SK-N-SH treated with all-trans-retinoic acid at 6 μM for 48 hours (cell line): Measurements from ENCODE around the gene SSX2IP.

ENCODE experiments used
- ATAC-seq: fragments of 200-7000 bp; cut with Tn5 transposase; 3 replicates; pipeline ENCODE4 v1.9.1; 2020; ENCODE audit warnings: mild to moderate bottlenecking, moderate library complexity
- BACH2 ChIP-seq: fragments of 250-450 bp; sonication (Bioruptor Pico); IDR thresholded peaks from 2 replicates; pipeline ENCODE4 v1.9.0; 2021; ENCODE audit warnings: mild to moderate bottlenecking, borderline replicate concordance
- CSDC2 ChIP-seq: fragments of 250-450 bp; sonication (Bioruptor Pico); IDR thresholded peaks from 2 replicates; pipeline ENCODE4 v1.5.0; 2020; ENCODE audit warnings: mild to moderate bottlenecking, moderate library complexity
- ESRRG ChIP-seq: fragments of 250-450 bp; sonication (Bioruptor Pico); IDR thresholded peaks from 2 replicates; pipeline ENCODE4 v1.6.1; 2021; ENCODE audit warnings: mild to moderate bottlenecking
- GLIS3 ChIP-seq: fragments of 250-450 bp; sonication (Bioruptor Pico); IDR thresholded peaks from 2 replicates; pipeline ENCODE4 v1.5.0; 2020; ENCODE audit warnings: mild to moderate bottlenecking, moderate library complexity
- ISL1 ChIP-seq: fragments of 250-450 bp; sonication (Bioruptor Pico); IDR thresholded peaks from 2 replicates; pipeline ENCODE4 v2.1.2; 2022; ENCODE audit warnings: mild to moderate bottlenecking, moderate library complexity
- OSR1 ChIP-seq: fragments of 250-450 bp; sonication (Bioruptor Pico); IDR thresholded peaks from 2 replicates; pipeline ENCODE4 v1.8.0; 2022; ENCODE audit warnings: moderate library complexity, mild to moderate bottlenecking, inconsistent platforms
- PPARA ChIP-seq: fragments of 250-450 bp; sonication (Bioruptor Pico); IDR thresholded peaks from 2 replicates; pipeline ENCODE4 v1.5.0; 2020; ENCODE audit warnings: mild to moderate bottlenecking, borderline replicate concordance
- RARB ChIP-seq: fragments of 250-450 bp; sonication (Bioruptor Pico); IDR thresholded peaks from 2 replicates; pipeline ENCODE4 v1.8.0; 2021; ENCODE audit warnings: mild to moderate bottlenecking, moderate library complexity
- SNAI2 ChIP-seq: fragments of 250-450 bp; sonication (Bioruptor Pico); IDR thresholded peaks from 2 replicates; pipeline ENCODE4 v1.5.0; 2020; ENCODE audit warnings: mild to moderate bottlenecking, moderate library complexity
- TCF4 ChIP-seq: fragments of 250-450 bp; sonication (Bioruptor Pico); IDR thresholded peaks from 2 replicates; pipeline ENCODE4 v1.8.0; 2021; ENCODE audit warnings: mild to moderate bottlenecking, moderate library complexity, borderline replicate concordance
- ZC3H10 ChIP-seq: fragments of 250-450 bp; sonication (Bioruptor Pico); IDR thresholded peaks from 2 replicates; pipeline ENCODE4 v1.5.1; 2021; ENCODE audit warnings: mild to moderate bottlenecking, moderate library complexity
- ZFP3 ChIP-seq: fragments of 250-450 bp; sonication (Bioruptor Pico); IDR thresholded peaks from 2 replicates; pipeline ENCODE4 v1.5.0; 2020; ENCODE audit warnings: mild to moderate bottlenecking, moderate library complexity
- ZFP30 ChIP-seq: fragments of 450-650 bp; formaldehyde crosslinking; IDR thresholded peaks from 2 replicates; pipeline ENCODE4 v1.5.0; 2022; ENCODE audit warnings: mild to moderate bottlenecking, moderate library complexity
- ZNF565 ChIP-seq: fragments of 450-650 bp; formaldehyde crosslinking; conservative IDR thresholded peaks from 2 replicates; pipeline ENCODE4 v1.5.0; 2020; ENCODE audit warnings: low read depth, mild to moderate bottlenecking, moderate library complexity
- ZNF70 ChIP-seq: fragments of 450-650 bp; formaldehyde crosslinking; IDR thresholded peaks from 2 replicates; pipeline ENCODE4 v1.5.0; 2020; ENCODE audit warnings: mild to moderate bottlenecking, moderate library complexity
- ZNF8 ChIP-seq: fragments of 450-650 bp; formaldehyde crosslinking; IDR thresholded peaks from 2 replicates; pipeline ENCODE4 v1.5.0; 2020; ENCODE audit warnings: mild to moderate bottlenecking, moderate library complexity
- TF ChIP-seq, protein P1 (sequence below): fragments of 250-450 bp; sonication (Bioruptor Pico); IDR thresholded peaks from 2 replicates; pipeline ENCODE4 v1.5.1; 2021; ENCODE audit warnings: mild to moderate bottlenecking, moderate library complexity
- TF ChIP-seq, protein P2 (sequence below): fragments of 250-450 bp; sonication (Bioruptor Pico); IDR thresholded peaks from 2 replicates; pipeline ENCODE4 v1.5.1; 2020; ENCODE audit warnings: low read depth, mild to moderate bottlenecking, moderate library complexity
- TF ChIP-seq, protein P3 (sequence below): fragments of 250-450 bp; sonication (Bioruptor Pico); IDR thresholded peaks from 2 replicates; pipeline ENCODE4 v1.8.0; 2021; ENCODE audit warnings: low read depth, mild to moderate bottlenecking, moderate library complexity, borderline replicate concordance
- TF ChIP-seq, protein P4 (sequence below): fragments of 250-450 bp; sonication (Bioruptor Pico); IDR thresholded peaks from 2 replicates; pipeline ENCODE4 v1.5.0; 2020; ENCODE audit warnings: mild to moderate bottlenecking, moderate library complexity

The SSX2IP gene

DNA sequence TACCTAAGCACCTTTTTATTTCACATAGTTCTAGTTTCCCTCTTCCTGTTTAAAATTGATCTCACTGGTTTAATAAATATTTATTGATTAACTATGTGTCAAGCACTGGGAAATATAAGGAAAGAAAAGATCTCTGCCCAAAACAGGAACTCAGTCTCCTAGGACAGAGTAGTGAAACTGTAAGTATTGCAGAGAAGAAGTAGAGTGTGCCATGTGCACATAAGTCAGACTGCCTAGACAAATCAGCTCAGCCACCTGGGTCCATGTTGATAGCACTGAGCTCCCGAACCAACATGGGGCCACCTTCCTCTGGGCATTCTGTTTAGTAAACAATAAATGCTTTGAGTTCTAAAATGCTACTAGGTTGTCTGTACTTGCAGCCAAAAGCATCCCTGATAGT, 9.8 kb upstream of the SSX2IP start (continued):
- TF ChIP-seq, protein P1, sequence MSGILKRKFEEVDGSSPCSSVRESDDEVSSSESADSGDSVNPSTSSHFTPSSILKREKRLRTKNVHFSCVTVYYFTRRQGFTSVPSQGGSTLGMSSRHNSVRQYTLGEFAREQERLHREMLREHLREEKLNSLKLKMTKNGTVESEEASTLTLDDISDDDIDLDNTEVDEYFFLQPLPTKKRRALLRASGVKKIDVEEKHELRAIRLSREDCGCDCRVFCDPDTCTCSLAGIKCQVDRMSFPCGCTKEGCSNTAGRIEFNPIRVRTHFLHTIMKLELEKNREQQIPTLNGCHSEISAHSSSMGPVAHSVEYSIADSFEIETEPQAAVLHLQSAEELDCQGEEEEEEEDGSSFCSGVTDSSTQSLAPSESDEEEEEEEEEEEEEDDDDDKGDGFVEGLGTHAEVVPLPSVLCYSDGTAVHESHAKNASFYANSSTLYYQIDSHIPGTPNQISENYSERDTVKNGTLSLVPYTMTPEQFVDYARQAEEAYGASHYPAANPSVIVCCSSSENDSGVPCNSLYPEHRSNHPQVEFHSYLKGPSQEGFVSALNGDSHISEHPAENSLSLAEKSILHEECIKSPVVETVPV (CRISPR knock-in tag): no peak
- TF ChIP-seq, all 23 proteins: peak for 0

DNA sequence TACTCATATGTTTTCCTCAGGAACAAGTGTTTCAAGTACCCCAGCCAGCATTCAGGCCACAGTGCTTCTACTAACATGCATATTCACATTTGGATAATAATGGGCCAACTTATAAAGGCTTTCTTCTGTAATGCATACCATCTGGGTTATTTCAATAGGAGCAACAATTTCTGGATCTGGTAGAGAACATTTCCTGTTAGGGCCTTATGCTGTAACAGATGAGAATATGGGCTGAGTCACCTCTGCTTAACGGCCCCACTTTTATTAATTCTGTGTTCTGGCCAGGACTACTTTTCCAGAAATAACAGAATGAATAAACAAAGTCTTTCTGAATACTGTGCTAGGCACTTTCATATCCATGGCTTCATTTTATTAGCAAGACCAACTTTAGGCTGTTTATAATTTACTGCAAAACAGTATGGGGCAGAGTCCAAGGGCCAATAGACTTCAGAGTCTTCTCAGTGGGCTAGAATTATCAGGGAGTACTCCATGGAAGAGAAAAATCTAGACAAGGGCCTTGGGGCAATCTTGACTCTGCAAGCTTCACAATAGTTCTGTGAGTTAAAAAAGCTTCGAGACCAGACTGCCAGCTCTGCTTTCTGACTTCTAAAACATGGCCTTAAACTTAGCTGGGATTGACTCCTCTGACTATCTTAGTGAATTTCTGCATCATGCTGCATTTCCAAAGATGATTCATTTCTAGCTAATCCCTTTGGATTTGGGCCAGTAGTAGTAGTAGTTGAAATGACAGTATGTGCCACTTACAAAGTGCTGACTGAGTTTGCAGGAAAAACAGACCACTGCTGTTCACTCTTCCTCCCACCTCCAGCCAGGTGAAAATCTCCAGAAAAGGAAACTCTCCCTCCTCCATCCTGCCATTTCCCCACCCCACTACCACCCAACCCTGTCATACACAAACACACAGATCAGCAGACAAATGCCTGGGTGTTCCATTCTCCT, 8.2 kb upstream of the SSX2IP start:
- ATAC-seq: peak; percentile 91
- TF ChIP-seq ISL1 (CRISPR knock-in tag): peak; percentile 74
- TF ChIP-seq, protein P2, sequence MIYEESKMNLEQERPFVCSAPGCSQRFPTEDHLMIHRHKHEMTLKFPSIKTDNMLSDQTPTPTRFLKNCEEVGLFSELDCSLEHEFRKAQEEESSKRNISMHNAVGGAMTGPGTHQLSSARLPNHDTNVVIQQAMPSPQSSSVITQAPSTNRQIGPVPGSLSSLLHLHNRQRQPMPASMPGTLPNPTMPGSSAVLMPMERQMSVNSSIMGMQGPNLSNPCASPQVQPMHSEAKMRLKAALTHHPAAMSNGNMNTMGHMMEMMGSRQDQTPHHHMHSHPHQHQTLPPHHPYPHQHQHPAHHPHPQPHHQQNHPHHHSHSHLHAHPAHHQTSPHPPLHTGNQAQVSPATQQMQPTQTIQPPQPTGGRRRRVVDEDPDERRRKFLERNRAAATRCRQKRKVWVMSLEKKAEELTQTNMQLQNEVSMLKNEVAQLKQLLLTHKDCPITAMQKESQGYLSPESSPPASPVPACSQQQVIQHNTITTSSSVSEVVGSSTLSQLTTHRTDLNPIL (CRISPR knock-in tag): no peak
- TF ChIP-seq, all 23 proteins: peak for 1

DNA sequence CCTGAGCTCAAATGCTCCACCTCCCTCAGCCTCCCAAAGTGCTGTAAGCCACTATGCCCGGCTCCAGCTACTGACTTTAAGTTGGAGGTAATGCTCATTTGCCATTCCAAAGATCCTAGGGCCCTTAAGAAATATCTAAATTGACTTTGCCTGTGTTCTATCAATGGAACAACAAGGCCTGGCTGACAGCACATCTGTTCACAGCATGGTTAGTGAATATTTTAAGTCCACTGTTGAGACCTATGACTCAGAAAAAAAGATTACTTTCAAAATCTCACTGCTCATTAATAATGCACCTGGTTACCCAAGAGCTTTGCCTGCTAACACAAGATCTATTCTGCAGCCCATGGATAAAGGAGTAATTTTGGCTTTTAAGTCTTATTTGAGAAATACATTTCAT, 3.5 kb upstream of the SSX2IP start:
- no peak for TF ChIP-seq PPARA (CRISPR knock-in tag)
- TF ChIP-seq BACH2 (CRISPR knock-in tag): no peak
- TF ChIP-seq, protein P1 (CRISPR knock-in tag): no peak
- TF ChIP-seq, protein P3, sequence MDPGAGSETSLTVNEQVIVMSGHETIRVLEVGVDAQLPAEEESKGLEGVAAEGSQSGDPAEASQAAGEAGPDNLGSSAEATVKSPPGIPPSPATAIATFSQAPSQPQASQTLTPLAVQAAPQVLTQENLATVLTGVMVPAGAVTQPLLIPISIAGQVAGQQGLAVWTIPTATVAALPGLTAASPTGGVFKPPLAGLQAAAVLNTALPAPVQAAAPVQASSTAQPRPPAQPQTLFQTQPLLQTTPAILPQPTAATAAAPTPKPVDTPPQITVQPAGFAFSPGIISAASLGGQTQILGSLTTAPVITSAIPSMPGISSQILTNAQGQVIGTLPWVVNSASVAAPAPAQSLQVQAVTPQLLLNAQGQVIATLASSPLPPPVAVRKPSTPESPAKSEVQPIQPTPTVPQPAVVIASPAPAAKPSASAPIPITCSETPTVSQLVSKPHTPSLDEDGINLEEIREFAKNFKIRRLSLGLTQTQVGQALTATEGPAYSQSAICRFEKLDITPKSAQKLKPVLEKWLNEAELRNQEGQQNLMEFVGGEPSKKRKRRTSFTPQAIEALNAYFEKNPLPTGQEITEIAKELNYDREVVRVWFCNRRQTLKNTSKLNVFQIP: no peak
- TF ChIP-seq, protein P2 (CRISPR knock-in tag): no peak
- TF ChIP-seq ZNF70 (CRISPR knock-in tag): no peak
- TF ChIP-seq SNAI2 (CRISPR knock-in tag): no peak
- TF ChIP-seq ZNF8: no peak
- TF ChIP-seq TCF4 (CRISPR knock-in tag): no peak
- TF ChIP-seq CSDC2 (CRISPR knock-in tag): no peak
- TF ChIP-seq OSR1 (CRISPR knock-in tag): no peak
- TF ChIP-seq ISL1 (CRISPR knock-in tag): no peak
- TF ChIP-seq, protein P4, sequence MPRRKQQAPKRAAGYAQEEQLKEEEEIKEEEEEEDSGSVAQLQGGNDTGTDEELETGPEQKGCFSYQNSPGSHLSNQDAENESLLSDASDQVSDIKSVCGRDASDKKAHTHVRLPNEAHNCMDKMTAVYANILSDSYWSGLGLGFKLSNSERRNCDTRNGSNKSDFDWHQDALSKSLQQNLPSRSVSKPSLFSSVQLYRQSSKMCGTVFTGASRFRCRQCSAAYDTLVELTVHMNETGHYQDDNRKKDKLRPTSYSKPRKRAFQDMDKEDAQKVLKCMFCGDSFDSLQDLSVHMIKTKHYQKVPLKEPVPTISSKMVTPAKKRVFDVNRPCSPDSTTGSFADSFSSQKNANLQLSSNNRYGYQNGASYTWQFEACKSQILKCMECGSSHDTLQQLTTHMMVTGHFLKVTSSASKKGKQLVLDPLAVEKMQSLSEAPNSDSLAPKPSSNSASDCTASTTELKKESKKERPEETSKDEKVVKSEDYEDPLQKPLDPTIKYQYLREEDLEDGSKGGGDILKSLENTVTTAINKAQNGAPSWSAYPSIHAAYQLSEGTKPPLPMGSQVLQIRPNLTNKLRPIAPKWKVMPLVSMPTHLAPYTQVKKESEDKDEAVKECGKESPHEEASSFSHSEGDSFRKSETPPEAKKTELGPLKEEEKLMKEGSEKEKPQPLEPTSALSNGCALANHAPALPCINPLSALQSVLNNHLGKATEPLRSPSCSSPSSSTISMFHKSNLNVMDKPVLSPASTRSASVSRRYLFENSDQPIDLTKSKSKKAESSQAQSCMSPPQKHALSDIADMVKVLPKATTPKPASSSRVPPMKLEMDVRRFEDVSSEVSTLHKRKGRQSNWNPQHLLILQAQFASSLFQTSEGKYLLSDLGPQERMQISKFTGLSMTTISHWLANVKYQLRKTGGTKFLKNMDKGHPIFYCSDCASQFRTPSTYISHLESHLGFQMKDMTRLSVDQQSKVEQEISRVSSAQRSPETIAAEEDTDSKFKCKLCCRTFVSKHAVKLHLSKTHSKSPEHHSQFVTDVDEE (CRISPR knock-in tag): no peak
- no peak for TF ChIP-seq GLIS3
- TF ChIP-seq RARB: no peak
- TF ChIP-seq ZC3H10 (CRISPR knock-in tag): no peak
- TF ChIP-seq ESRRG (CRISPR knock-in tag): no peak
- no peak for ATAC-seq

DNA sequence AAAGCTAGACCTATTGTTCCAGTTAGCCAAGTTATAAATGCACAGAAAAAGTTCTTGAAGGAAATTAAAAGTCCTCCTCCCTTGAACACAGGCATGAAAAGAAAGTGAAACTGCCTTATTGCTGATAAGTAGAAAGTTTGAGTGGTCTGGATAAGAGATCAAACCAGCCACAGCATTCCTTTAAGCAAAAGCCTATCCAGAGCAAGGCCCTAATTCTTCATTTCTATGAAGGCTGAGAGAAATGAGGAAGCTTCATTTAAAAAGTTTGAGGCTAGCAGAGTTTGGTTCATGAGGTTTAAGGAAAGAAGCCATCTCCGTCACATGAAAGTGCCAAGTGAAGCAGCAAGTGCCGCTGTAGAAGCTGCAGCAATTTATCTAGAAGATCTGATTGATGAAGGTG, 2.7 kb upstream of the SSX2IP start:
- no peak for TF ChIP-seq ZFP30 (CRISPR knock-in tag)
- TF ChIP-seq ZFP3 (CRISPR knock-in tag): no peak
- no peak for TF ChIP-seq CSDC2 (CRISPR knock-in tag)
- TF ChIP-seq ZNF8: no peak
- no peak for TF ChIP-seq ZNF565 (CRISPR knock-in tag)
- no peak for ATAC-seq
